Stimulated activated CD4-positive, alpha-beta T cell treated with anti-CD3 and anti-CD28 coated beads, TNF-alpha, amount 100 ng/mL, for 4 hours (primary cell): ENCODE measurements around the gene NME7.
"Not testable (repeated sequence)": the region's sequence is repeated elsewhere in the genome, so short reads cannot be mapped to it uniquely, and the experiment has no call there.

ENCODE experiments used
- DNase-seq, 3 experiments: peaks; one replicate each; pipeline ENCODE4 v3.0.0-alpha.2; 2020; ENCODE audit warnings: low read depth in 3 of 3

Gene NME7

DNA sequence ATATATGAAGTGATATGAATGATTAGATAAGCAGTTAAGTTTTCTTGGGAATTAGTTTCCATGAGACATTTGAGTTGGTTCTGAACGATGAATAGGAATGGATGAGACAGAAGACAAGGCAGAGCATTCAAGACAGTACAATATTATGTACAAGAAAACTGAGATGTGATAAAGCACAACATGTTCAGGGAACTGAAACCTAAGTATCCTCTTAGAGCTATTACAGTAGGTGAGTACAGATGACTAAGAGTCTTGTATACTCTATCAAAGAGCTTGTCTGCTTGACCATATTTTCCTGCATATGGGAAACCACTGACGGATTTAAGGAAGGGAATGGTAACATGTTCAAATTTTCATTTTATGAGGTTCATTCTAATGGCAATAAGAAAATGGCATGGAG lies 61.6 kb downstream of the NME7 start:
- no peak for DNase-seq

DNA sequence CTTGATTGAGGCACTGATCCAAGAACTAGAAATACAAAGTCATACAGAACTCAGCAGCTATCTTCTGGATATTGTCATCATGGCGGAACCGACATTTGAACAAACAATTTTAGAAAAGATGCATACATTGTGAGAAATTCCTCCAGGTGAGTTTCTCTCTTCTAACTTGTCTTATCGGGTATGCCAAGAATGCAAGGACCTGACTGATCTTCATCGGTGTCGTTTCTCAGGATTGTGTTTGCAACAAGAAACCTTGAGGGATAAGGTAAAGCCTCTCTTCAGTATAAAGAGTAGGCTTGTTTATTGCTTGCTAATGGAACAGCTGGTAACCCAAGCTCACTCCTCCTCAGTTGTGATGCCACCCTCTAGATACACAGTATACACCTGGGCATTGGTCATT lies 62.2 kb downstream of the NME7 start:
- DNase-seq = no peak

DNA sequence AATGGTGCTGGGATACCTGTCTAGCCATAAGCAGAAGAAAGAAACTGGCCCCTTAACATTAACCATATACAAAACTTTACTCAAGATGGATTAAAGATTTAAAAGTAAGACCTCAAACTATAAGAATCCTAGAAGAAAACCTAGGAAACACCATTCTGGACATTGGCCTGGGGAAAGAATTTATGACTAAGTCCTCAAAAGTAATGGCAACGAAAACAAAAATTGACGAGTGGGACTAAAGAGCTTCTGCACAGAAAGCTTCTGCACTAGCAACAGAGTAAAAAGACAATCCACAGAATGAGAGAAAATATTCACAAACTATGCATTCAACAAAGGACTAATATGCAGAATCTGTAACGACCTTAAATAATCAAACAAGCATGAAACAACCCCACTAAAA lies 66.7 kb downstream of the NME7 start:
- no peak for DNase-seq

DNA sequence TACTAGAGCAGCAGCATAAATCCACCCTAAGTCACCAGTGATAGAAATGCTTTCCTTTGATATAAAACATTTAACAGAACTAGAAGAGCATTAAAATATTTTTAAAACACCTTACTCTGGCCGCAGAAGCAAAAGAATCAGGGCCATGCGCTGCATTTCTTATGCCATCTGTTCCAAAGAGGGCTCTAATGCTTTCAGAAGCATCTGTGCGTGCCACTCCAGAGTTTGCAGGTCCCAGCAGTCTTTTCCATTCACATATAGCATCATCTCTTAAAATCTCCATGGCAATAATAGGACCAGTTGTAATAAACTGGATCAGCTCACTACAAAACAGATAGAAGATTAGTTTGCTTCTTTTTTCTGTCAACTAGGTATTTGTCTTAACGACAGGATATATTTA lies 69.2 kb downstream of the NME7 start:
- no peak for DNase-seq

DNA sequence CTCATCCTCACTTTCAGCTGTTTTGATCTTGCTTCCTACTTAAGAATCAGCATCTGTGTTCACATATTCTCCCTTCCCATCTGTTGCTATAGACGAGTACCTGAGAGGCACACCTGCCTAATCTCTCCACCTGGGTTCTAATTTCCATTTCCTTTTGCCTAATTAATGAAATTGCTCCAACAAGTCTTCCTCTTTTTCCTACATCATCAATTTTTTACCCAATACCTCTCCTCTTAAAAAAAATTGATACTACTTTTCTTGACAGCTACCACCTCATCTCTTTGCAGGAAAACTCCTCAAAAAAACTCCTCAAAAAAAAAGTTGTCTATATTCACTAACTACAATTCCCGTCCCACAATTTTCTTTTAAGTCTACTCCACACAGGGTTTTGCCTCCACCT lies 71.8 kb downstream of the NME7 start:
- no peak for DNase-seq

GRCh38 chr1:169295425-169295824 lies 72.2 kb downstream of the NME7 start:
- DNase-seq = no peak

- no peak for DNase-seq
Measured at GRCh38 chr1:169289016-169289415, 78.6 kb downstream of the NME7 start.

DNA sequence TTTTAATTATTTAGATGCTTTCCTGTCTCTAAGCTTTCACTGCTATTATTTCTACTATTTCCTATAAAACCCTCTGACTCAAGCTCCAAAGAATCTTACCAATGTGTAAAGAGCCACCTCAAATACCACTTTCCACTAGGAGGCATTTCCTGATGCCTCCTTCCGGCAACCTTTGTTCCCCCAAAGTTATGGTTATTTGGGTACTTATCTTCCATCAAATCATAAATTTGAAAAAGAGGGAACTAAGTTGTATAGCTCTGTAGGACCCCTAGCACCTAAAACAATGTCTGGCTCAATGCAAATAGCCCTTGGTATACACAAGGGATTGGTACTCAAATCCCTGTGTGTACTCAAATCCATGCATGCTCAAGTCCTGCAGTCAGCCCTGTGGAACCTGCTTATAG lies 79.6 kb downstream of the NME7 start:
- DNase-seq = no peak

DNA sequence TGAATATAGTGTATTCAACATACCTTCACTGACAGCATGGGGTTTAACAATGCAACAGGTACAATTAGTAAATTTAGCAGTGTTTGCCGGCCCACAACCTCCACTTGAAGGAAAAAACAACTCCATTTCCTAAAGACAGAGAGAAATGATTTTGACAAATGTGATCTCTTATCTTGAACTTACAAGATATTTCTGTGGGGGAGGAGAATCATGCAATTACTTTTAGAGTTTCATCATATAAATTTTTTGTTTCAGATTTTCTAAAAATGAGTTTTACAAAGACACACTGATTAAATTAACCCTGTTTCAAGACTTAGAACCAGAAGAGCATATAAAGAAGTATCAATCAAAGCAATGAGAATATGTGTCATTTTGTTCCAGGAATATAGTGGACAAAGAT lies 80.3 kb downstream of the NME7 start:
- no peak for DNase-seq

GRCh38 chr1:169281562-169281961 lies 86.0 kb downstream of the NME7 start:
- not testable (repeated sequence) for DNase-seq

DNA sequence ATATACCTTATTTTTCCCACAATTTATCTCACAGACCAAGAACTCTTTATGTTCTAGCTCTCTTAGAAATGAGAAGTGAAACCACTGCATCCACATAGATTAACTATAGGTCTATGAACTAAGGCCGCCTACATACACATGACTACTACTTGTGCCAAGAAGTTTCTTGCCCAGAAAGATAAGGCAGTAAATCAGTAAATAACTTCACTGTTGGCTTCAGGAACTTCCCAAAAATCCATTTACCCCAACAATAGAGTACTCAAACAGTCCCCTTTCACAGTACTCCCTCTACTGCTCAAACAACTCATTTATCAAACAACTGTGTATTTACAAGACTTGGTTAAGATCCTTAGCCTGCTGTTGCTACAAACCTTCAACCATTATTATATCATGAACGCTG lies 96.5 kb downstream of the NME7 start:
- no peak for DNase-seq

GRCh38 chr1:169266133-169266532 lies 101.5 kb downstream of the NME7 start:
- DNase-seq = no peak

DNA sequence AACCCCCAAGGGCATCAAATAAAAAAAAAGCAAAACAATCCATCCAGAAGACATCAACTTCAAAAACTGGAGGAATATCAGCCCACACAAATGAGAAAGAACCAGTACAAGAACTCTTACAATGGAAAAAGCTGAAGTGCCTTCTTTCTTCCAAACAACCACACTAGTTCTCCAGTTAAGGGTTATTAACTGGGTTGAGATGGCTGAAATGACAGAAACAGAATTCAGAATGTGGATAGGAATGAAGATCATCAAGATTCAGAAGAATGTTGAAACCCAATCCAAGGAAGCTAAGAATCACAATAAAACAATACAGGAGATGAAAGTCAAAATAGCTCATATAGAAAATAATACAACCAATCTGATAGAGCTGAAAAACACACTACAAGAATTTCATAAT lies 104.5 kb downstream of the NME7 start:
- DNase-seq = no peak

DNA sequence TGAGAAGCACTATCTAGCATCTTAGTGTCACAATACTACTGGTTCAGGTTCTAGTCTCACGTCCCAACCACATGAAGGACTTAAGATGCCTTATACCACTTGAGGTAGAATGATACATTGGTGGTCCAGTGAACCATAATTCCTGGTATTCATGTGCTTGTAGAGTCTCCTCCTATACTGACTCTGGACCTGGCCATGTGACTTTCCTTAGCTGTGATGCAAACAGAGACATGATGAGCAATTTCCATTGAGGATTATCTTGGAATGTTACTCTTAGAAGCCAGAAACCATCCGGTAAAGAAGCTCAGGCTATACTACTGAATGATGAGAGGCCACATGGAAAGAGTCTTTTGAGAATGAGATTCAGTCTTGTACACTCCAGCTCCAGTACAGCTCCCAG lies 105.7 kb downstream of the NME7 start:
- DNase-seq = no peak

DNA sequence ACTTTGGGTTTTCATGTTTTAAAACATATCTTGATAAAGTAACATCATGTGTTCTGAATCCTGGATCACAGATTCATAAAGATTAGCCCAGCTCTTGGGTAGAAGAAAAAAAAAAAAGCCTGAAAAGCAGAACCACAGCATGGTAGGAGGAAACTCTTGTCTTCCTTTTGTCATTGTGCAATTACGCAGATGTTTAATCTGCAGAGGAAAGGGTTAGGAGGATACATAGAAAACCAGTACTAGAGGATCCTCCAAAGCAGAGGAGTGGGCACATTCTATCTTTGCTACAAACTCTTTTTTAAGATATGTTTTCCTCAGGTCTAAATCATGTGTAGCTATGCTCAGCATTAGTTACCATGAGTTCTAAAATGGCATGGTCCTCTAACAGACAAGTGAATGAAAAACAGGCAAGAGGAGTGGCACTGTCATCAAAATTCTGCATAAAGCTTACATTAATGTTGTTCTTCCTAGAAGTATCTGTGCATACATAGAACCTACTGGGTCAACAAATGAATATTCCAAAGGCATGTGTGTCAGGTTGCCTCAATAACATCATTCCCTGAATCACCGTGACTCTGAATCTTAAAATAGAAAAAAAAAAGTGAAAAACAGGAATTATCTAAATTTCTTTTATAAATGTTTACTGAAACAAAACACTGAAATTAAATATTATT lies 107.0 kb downstream of the NME7 start:
- DNase-seq = no peak

GRCh38 chr1:169259816-169260215 lies 107.8 kb downstream of the NME7 start:
- no peak for DNase-seq

DNA sequence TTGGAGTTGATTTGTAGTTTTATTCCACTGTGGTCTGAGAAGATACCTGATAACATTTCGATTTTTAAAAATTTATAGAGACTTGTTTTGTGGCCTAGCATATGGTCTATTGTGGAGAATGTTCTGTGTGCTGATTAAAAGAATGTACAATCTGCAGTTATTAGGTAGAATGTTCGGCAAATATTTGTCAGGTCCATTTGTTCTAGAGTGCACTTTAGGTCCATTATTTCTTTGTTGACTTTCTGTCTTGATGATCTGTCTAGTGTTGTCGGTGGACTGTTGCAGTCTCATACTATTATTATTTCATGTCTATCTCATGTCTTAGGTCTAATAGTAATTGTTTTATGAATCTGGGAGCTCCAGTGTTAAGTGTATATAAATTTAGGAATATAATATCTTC lies 116.8 kb downstream of the NME7 start:
- no peak for DNase-seq

- no peak for DNase-seq
Measured at GRCh38 chr1:169250022-169250421, 117.6 kb downstream of the NME7 start.

DNA sequence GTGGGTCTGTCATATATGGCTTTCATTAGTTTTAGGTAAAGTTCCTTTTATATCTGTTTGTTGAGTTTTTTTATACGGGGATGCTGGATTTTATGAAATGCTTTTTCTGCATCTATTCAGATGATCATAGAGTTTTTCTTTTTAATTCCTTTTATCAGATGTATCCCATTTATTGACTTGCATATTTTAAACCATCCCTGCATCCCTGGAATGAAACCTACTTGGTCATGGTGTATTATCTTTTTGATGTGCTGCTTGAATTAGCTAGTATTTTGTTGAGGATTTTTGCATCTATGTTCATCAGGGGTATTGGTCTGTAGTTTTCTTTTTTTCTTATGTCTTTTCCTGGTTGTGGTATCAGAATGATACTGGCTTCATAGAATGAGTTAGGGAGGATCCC lies 118.0 kb downstream of the NME7 start:
- no peak for DNase-seq

DNA sequence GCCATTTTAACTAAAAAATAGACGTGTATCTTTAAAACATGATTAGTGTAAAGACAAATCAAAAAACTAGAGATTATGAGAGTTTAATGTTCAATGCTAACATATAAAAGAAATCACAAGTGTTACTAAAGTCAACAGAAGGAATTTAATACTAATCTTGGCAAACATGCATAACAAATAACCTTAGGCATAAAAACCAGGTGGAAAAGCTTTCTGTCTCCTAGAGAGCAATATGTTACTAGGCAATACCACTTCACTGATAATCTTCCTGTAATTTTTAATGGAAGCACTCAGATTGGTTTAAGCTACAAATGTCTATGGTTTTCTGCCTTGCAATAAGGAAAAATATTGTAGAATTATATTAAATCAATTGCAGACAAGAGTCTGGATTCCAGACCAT lies 121.9 kb downstream of the NME7 start:
- DNase-seq = no peak

DNA sequence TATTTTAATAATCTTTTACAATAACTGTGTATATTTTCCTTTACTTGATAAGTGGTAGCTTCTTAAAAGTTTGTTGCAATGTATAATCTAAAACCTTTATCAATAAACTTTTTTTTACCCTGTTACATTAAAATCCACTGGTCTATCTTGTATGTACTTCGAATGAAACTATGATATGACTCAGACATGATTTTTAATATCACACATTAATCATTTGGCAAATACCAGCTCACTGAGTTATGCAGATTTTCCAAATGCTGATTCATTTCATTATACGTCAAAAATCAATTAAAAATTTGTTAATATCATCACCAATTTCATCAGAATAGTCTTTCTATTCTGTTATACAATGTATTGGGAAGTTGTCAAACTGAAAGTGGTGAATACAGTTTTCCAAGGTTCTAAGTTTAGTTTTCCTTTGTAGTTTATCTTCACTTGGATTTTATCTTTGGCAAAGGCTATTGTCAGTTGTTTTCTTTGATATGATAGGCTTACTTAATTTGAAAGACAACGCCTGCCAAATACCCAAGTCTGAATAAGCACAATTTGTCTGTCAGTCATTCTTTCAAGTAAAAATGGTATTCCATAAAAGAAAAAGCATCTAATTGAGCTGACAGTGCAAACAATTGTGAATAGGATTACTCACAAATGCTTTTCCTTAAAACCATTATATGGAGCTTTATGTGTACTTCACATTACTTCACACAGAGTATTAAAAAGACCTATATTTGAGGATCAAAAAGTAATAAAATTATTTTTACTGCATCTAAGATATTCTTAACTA lies 127.0 kb downstream of the NME7 start:
- no peak for DNase-seq

DNA sequence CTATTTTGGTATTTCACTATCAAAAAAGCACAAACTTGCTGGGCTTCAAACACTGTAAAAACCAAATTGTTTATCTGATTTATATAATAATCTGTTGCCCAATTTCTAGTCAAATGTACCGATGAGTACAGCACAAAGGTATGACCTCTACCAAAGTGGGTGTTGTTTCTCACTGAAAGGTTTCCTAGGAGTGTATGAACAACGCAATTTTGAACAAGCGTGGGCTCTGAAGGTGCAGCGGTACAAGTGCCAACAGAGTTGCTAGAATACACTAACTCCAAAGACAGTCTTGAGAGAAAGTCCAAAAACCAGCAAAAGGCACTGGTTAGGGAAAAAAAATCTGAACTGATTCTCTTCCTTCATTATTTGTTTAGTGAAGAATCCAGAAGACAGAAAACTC lies 130.7 kb downstream of the NME7 start:
- DNase-seq = no peak

GRCh38 chr1:169236143-169236542 lies 131.5 kb downstream of the NME7 start:
- DNase-seq = no peak

DNA sequence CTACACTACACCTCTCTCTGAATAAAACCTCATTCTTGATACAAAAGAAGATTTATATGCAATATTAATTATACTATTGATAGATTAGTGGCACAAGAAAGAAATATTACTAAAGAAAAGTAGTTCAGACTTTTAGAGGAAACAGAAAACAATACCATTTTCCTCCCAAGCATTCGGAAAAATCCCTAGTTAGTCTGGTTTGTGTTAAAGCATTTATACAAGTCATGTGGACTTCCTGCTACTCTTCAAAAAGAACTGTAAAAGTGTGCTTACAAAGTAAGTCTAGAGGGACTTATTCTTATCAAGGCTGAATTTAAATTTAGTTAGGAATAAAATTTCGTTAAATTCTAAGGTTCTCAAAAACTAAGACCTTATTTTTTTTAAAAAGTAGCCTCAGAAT lies 132.0 kb downstream of the NME7 start:
- DNase-seq = no peak
